T47D (cell line): ENCODE measurements around the gene ZRANB2.

ENCODE experiments used
- DNase-seq, 2 experiments: peaks; one replicate each; pipeline versions ENCODE4 v3.0.0 to v3.0.0-alpha.2; 2011 to 2012; ENCODE audit warnings: low read depth in 1 of 2, low spot score in 1 of 2
- JUND ChIP-seq: IDR thresholded peaks from 2 replicates; pipeline ENCODE4 v1.6.1; 2012; ENCODE audit warnings: low read depth
- in situ Hi-C: cut with HindIII; loops from 2 replicates; pipeline ENCODE4 v1.10.0; 2016; ENCODE audit warnings: low sequenced_read_pairs, low pct_unique_long_range_greater_than_20kb

ZRANB2 gene

DNA sequence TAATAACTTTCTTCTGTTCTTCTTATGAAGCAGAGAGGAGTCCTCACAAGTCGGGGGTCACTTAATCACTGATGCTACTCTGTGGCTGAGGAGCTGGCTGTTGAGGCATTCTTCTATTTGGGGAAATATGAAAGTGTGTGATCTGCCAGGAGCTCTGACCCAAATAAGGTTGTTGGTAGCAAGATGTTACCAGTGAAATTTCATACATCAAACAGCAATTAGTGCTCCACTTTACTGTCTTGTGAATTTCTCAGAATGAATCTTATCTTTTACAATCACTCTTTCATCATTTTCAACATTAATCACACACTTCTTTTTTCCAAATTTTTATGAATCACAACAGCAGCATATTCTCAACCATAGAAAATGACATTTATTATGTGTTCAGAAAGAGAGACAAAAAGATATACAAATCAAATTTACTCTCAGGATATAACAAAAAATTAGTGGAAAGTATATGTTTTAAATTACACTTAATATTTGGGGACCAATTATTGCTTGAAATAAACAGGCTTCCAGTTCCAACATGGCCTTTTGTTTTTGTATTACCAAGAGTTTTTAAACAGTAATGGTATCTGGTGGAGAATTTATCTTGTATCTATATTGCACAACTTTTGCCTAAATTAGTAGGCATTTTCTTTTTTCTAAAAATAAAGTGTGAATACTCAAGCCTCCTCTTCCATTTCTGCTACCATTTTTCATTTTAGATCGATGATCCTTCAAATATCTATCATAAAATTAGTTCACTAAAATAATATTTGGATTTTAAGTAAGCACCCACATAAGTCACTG lies 42.8 kb downstream of the ZRANB2 start:
- in situ Hi-C loops = no loop called here
- TF ChIP-seq JUND = no peak
- DNase-seq = no peak

DNA sequence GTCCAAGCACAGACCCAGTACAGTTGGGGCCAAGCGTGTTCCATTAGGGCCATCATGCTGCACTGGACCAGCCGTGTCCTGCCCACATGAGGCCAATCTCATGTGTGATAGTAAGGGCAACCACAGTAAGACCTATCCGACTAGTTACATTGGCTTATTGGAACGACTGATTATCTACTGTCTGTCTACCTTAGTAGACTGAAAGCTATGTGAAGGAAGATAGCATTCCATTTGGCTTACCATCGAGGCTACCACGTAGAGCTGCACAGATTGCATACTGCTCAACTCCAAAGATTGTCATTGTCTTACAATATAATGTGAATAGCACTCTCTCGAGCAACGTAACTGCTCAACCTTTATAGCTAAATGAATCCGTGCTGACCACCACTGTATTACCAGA lies 43.8 kb downstream of the ZRANB2 start:
- in situ Hi-C loops = no loop called here
- DNase-seq = no peak
- TF ChIP-seq JUND = no peak

DNA sequence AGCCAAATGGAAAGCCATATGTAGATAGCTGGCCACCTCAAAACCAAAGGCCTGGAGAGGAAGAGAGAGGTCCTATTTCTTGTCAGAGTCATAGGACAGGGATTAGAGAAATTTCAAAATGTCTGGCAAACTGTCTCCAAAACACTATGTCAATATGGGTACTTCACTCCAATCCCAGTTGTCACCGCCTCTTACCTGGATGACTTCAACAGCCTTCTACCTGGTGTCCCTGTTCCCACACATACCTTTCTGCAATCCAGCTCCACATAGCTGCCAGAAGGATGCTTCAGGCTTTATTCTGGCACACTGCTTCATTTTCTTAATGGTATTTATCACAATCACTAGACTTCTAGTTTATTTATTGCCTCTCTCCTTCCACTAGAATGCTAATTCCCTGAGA lies 47.7 kb downstream of the ZRANB2 start:
- in situ Hi-C loops = no loop called here
- no peak for TF ChIP-seq JUND
- DNase-seq = no peak

DNA sequence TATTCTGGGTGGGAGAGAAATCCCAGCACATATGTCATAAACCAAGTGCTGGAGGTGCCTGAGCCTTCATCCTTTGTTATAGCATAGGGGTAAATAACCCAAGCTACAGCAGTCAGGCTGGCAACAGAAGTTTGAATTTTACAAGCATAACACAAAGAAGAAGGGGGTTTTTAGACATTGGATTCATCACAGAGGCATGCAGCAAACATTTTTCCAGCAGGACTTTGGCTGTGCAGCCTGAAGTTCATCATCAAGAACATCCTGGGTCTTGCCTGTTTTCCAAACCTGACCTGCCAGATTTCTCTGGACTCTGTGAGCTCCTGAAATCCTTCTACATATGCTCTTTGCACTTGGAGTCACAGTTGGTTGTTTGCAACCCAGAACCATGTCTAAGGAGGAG lies 49.4 kb downstream of the ZRANB2 start:
- TF ChIP-seq JUND = no peak
- in situ Hi-C loops = no loop called here
- no peak for DNase-seq

DNA sequence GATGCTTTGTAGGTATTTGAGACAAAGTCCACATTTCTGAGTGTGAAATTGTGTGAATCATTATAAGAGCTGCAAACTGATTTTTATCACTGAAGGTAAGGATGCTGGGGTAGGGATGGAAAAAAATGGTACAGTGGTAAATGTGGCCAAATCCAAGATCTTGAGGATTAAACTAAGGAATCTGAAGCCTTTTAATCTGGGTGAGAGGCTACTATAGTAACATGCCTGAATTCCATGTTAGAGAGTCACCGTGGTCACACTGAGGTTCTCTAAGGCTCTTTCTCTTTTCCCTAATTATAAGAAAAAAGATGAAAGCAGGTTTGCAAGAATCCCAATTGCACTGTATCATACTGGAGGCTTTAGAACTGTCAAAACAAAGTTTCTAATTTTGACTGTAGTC lies 50.8 kb downstream of the ZRANB2 start:
- TF ChIP-seq JUND = no peak
- in situ Hi-C loops = no loop called here
- DNase-seq = no peak

DNA sequence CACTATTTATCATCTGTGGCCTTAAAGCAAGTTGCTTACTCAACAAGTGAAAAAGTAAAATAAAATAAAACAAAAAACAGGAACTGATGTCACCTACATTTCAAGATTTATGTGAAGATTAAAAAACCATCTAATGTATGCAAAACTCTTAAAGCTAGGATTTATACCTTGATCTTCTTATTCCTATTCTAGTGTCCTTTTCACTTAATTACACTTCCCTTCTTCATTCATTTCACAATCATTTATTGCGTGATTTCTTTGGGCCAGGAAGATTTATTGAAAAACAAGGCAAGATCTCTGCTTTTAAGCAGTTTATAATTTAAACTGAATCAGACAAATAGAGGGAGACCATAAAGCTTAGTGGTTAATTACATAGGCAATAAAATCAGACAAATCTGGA lies 51.9 kb downstream of the ZRANB2 start:
- TF ChIP-seq JUND = no peak
- DNase-seq = no peak
- in situ Hi-C loops = no loop called here

DNA sequence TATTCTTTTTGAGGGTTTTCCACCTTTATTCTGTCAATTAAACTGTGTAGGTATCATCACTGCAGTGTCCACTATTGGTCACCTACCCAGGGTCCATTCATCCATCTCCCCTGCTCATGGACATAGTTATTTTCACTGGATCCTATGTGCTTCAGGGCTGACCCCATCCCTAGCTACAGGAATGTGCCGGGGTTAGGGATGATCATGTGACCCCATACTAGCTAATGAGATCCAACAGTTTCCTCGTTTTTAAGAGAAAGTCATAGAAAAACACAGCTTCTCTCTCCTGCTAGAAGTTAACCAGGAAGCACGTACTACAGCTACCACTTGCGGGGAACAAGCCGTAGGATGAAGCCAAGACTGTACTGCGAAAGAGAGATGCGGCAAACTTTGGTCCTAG lies 52.8 kb downstream of the ZRANB2 start:
- no peak for TF ChIP-seq JUND
- in situ Hi-C loops = no loop called here
- DNase-seq = no peak

DNA sequence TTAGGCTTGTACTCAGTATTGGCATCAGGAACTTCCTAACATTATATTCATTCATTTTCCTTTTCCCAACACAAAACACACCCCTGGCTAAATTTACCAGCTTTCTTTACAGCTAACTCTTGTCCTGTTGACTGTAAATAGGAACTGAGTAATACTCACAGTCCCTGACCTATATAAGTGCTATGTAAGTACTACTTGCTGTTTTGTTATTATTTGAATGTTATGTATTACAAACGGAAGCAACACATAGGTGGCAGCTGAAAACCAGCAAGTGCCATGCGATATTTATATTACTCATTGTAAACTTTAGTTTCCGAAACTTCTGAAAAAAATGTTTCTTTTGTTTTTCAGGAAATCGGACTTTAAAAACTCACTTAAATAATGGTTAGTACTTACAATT lies 54.7 kb downstream of the ZRANB2 start:
- no peak for DNase-seq
- no peak for TF ChIP-seq JUND
- in situ Hi-C loops = no loop called here

DNA sequence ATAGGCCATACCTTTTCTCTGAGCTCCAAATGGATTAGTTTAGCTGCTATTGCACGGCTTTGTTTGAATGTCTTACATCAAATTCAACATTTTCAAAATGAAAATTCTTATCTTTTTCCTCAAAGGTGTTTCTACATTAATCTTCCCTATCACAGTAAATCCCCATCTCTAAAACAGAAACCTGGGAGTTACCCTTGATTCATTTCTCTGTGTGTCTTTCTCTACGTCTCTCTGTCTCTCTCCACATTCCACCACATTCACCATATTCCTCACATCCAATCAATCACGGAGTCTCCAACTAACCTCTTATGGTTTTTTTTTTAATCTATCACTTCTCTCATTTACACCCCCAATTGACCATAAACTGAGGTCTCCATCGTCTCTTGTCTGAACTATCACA lies 57.3 kb downstream of the ZRANB2 start:
- no peak for DNase-seq
- in situ Hi-C loops = no loop called here
- TF ChIP-seq JUND = no peak

DNA sequence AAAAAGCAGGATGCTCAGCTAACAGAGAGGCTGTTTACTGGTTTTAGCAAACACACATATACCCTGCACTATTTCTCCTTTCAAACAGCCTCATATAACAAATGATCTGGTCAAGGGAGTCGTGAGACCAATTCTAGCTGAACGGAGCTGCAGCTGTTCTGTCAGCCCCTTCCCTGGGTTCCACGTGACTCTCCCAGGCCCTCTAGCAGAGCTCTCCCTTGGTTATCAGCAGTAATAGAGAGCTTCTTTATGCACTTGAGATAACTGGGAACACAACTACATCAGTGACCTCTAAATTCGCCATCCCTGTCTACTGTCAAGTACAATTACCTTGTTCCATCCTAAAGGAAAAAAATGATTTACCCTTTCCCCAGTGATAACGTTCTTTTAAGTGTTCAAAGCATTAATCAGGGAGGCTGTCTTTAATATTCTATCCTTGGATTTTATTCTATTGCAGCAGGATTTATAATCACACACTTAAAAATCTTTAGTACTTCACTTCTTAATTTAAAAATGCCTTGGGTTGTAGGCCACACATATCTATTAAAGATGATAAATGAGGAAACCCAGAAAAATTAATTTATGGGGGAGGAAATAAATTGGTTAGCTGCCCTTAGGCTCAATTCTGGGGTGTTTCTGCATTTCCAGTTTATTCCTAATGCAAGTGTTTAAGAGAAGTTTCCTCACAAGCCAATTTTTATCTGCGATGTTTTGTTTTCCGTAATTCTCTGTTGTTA lies 61.4 kb downstream of the ZRANB2 start:
- in situ Hi-C loops = no loop called here
- TF ChIP-seq JUND = no peak
- no peak for DNase-seq

DNA sequence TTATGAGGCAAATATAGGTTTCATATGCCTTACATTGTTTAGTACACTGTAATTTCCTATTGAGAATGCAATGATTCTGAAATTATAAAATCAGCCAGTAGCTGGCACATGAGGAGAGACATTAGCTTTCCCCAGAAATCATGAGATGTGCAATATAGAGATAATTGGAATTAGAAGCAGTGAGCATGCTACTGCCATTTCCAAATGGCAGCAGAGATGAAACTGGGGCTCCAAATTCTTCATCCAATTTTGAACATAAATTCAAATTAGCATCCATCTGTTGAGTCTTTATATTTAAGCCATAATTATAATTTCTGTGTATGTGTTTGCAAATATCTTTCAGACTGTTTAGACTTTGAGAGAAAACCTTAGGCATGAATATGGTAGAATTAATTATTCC lies 62.0 kb downstream of the ZRANB2 start:
- TF ChIP-seq JUND = no peak
- in situ Hi-C loops = no loop called here
- DNase-seq = no peak

DNA sequence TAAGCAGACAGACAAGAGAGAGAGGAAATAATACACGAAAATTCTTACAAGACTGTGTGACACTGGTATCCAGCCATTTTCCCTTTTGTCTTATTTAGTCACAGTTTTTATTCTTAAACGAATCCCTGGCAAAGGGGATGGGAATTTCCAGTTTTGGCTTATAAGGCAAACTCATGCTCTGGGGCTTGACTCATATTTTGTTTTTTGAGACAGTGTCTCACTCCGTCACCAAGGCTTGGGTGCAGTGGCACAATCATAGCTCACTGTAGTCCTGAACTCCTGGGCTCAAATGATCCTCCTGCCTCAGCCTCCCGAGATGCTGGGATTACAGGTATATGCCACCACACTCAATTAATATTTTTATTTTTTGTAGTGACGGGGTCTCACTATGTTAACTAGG lies 65.1 kb downstream of the ZRANB2 start:
- no peak for DNase-seq
- TF ChIP-seq JUND = no peak
- in situ Hi-C loops = no loop called here

DNA sequence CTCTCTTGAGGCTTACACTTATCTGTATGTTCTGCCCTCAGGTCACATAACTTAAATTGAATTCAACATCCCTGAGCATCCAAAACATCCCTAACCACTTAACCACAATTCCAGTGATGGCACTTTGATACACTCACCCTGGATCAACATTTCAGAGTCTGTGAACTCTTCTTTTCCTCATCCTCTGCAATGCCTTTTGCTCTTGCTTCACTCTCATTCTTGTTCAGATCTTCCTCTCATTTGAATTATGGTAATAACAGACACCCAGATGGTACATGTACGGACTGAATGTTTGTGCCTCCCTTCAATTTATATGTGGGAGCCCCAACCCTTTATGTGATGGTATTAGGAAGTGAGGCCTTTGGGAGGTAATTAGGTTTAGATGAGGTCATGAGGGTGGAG lies 66.7 kb downstream of the ZRANB2 start:
- in situ Hi-C loops = no loop called here
- TF ChIP-seq JUND = no peak
- DNase-seq = peak in 1 of 2 experiments; percentile 60
